HG03159 (cell line): ENCODE results near the gene GLIS1.

ENCODE experiments used
- ATAC-seq: cut with Tn5 transposase; IDR thresholded peaks from one replicate; pipeline ENCODE4 v1.9.1; 2021; ENCODE audit warnings: mild to moderate bottlenecking, moderate library complexity; ENCODE audit not compliant: unreplicated experiment

Gene GLIS1

GRCh38 chr1:53639996-53640700 is 98.8 kb downstream of the GLIS1 start:
- ATAC-seq = no peak

GRCh38 chr1:53639251-53639763 is 99.7 kb downstream of the GLIS1 start:
- ATAC-seq = no peak

DNA sequence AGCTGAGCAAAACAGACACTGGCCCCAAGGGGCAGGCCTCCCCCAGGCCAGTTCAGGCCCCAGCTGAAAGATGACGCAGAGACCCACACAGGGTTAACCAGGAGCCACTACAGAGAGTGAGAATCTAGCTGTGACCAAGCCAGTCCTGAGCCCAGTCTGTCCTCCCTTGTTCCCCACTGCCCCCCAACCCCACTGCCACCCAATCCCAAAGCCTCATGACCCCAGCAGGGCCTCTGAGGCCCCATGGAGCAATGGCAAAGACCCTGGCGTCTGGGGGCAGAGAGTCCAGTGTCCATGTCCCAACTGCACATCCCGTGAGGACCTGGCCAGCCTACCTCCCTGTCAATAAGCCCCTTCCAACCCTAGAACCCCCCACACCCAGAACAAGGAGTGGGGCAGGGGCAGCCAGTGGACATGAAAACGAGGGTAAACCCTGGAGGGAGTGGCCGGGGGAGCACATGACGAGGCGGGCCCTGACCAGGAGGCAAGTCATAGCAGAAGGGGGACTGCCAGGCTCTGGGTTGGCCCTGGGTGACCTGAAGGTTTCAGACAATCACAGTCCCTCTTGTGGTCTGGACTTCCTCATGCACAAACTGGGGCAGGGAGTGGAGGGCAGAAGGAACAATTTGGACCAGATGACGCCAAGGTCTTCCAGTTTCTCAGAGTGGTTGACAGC is 100.5 kb downstream of the GLIS1 start:
- ATAC-seq = no peak

DNA sequence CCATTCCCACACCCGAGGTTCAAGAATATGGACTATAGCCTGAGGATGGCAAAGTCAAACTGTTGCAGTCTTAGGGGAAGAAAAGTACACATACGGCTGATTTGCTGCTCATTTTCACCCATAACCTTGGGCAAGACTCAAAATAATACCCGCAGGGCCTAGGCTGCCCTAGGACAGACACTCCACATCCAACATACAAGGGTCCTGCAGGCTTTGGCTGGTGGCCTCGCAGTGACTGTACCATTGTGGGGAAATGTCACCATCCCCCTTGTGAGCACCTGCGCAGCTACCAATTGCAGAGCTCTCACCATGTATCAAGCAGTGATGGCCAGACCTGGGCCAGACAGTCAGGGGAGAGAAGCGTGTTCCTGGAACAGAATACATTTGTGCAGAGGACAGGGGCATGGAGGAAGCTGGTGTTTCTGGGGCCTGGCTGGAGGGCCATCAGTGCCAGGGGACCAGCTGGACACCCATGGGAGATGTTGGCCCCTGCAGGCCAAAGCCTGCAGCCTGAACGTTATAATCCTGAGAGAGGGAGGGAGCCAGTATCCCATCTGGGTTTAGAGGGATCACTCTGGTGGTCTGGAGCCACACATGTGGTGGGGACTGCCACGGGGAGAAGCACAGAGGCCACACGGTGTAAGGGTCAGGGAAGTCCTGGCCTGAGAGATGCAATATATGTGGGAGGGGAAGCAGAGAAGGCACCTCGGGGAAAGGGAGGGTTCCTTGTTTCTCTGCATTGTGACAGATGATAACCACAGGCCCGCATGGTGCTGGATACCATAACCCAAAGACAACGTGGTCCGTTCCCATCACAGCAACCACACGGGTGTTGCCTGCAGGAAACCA is 101.2 kb downstream of the GLIS1 start:
- ATAC-seq = no peak

DNA sequence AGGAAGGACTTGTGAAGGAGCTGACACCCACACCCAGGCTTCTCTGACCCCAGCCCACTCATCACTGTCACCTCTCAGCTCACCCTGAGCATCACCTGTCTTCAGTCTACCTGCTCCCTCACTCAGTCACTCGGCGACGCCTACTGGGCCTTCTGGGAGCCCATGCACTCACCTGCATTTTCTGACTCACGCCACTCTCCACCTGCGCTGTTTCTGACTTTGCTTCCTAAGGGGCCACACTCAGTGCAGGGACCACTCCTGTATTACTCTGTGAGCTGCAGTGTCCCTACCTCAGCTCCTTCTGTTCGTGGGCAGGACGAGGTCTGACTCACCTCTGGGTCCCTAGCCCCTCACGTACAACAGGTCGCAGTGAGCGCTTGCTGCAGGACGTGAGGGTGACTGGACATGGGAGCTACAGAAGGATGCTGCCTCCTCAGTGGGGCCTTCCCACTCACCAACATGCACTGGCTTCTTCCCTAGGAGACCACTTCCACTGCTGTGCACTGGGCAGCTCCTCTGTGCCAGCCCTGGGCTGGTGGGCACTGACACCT is 102.3 kb downstream of the GLIS1 start:
- no peak for ATAC-seq

DNA sequence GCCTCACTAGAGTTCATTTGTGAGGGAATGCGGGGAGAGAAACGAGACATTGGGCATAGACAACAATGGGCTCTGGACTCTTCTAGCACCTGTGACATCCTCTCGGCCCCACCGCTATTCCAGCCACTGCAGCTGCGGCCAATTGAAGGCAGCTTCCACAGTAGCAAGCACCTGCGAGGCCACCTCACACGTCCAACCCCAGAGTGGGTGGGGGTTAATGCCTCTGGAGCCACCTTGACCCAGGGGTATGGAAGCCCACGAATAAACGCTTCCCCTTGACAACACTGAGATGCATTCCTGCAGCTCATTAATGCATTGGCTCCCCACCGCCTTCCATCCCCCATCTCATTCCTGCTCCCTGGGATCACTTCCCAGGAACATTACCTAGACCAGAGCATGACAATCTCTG is 104.4 kb downstream of the GLIS1 start:
- ATAC-seq = no peak

DNA sequence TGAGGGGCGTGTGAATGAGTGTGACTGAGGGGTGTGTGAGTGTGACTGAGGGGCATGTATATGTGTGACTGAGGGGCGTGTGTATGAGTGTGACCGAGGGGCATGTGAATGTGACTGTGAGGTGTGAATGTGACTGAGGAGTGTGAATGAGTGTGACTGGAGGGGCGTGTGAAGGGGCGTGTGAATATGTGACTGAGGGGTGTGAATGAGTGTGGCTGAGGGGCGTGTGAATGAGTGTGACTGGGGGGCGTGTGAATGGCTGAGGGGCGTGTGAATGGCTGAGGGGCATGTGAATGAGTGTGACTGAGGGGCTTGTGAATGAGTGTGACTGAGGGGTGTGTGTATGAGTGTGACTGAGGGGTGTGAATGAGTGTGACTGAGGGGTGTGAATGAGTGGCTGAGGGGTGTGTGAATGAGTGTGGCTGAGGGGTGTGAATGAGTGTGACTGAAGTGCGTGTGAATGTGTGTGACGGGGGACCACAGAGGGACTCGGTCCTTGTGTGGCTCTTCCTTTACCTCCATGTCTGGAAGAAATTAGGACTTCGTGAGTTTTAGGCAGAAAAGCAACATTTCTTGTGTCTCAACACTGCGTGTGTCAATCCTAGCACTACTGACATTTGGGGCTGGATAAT is 105.8 kb downstream of the GLIS1 start:
- no peak for ATAC-seq

DNA sequence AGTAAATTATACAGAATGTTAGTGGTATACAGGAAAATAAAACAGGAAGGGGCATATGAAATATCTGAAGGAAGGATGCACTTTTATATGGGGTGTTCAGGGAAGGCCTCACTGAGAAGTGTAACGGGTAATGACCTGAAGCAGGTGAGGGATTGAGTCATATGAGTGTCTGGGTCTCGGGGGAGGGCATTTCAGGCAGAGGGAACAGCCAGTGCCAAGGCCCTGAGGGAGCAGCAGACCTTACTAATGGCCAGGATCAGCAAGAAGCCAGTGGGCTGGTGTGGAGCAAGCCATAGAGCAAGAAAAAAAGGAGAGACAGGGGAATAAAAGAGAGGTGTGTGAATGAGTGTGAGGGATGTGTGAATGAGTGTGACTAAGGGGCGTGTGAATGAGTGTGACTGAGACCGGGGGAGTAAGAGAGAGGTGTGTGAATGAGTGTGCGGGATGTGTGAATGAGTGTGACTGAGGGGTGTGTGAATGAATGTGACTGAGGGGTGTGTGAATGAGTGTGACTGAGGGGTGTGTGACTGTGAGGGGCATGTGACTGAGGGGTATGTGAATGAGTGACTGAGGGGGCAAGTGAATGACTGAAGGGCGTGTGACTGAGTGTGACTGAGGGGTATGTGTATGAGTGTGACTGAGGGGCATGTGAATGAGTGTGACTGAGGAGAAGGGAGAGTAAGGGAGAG is 107.2 kb downstream of the GLIS1 start:
- no peak for ATAC-seq

- ATAC-seq = no peak
Observed at GRCh38 chr1:53629101-53629691, 109.8 kb downstream of the GLIS1 start.

DNA sequence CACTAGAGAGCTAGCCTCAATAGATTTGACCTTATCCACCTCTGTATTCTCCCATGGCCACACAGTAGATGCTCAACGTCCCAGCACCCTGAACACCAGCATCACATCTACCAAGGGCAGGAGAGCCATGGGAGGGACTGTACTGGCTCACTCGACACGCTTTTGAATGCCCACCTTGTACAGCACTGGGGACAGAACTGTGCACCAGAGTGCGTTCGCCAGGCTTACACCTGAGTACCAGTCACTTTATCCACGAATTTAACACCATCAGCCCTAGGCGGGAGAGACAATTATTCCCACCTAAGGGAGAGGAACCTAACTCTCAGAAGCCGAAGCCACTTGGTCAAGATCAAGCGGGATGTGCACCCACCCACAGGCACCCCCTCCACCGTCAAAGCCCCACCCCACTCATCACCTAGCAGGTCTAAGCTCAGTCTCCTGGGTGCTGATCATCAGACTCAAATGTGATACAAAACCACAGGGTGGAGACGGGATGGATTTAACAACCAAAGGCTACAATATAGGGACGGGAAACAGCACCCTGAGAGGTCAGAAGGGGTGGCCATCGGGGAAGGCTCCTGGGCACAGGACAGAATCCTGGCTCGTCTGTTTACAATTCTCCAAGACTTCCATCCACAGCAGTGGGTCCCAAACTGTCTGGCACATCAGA is 110.5 kb downstream of the GLIS1 start:
- ATAC-seq = no peak

GRCh38 chr1:53627666-53628065 is 111.3 kb downstream of the GLIS1 start:
- ATAC-seq = no peak

- ATAC-seq = no peak
Observed at GRCh38 chr1:53627031-53627430, 111.9 kb downstream of the GLIS1 start.

GRCh38 chr1:53626616-53627015 is 112.3 kb downstream of the GLIS1 start:
- ATAC-seq = no peak

DNA sequence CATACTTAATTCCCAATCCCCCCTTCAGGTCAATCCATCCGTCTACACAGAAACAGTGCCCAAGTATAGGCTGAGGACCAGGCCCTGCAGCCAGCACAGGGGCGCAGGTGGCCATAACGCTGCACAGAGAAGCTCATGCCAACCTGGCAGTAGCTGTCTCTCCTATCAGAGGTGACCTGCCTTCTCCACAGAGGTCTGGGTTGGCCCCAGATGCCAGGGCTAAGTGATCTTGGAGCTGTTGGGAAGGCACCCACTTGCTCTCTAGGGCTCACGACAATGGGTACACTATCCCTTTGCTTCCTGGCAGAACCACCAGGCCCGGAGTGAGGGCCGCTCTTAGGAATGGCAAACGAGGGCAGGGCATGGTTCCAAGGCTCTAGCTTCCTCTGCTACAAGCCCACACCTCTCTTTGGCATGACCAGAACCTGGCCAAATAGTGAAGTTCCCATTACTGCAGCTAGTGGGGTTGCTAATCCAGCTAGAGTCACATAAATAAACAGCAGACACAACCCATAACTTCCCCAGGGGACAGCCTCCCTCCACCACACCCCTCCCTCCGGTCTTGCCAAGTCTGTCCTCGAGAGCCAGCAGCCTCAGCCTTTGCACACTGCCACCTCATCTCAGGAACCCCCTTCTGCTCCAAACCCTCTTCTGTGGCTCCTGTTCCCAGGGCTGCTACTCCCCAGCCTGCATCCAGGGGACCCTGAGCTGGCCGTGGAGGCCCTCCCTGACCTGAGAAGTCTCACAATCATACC is 113.0 kb downstream of the GLIS1 start:
- no peak for ATAC-seq

GRCh38 chr1:53625049-53625448 is 113.9 kb downstream of the GLIS1 start:
- no peak for ATAC-seq

GRCh38 chr1:53622531-53622930 is 116.4 kb downstream of the GLIS1 start:
- ATAC-seq = no peak

- ATAC-seq = no peak
Observed at GRCh38 chr1:53621144-53621543, 117.8 kb downstream of the GLIS1 start.

- no peak for ATAC-seq
Observed at GRCh38 chr1:53620061-53620855, 118.7 kb downstream of the GLIS1 start.
